BLaER1 (cell line): ENCODE results near the gene ASGR1.
A peak's percentile ranks its signal among the peaks of the same experiment; 100 is the strongest.
"Not testable (repeated sequence)": the region's sequence is repeated elsewhere in the genome, so short reads cannot be mapped to it uniquely, and the experiment has no call there.

Source experiments
- H3K27ac ChIP-seq: shearing (Covaris generic); formaldehyde crosslinking; 2 replicates; pipeline ENCODE4 v1.8.1; 2022
- H3K27me3 ChIP-seq: shearing (Covaris generic); formaldehyde crosslinking; 2 replicates; pipeline ENCODE4 v1.8.1; 2022
- H3K36me3 ChIP-seq: shearing (Covaris generic); formaldehyde crosslinking; 2 replicates; pipeline ENCODE4 v1.8.1; 2022
- H3K4me1 ChIP-seq: shearing (Covaris generic); formaldehyde crosslinking; 2 replicates; pipeline ENCODE4 v1.8.1; 2022
- H3K4me2 ChIP-seq: shearing (Covaris generic); formaldehyde crosslinking; 2 replicates; pipeline ENCODE4 v1.8.1; 2022
- H3K4me3 ChIP-seq: shearing (Covaris generic); formaldehyde crosslinking; 2 replicates; pipeline ENCODE4 v1.8.1; 2022
- H3K9ac ChIP-seq: shearing (Covaris generic); formaldehyde crosslinking; 2 replicates; pipeline ENCODE4 v1.8.1; 2022
- H3K9me3 ChIP-seq: shearing (Covaris generic); formaldehyde crosslinking; 2 replicates; pipeline ENCODE4 v1.8.1; 2022
- H4K20me1 ChIP-seq: shearing (Covaris generic); formaldehyde crosslinking; 2 replicates; pipeline ENCODE4 v1.8.1; 2022
- Cebpa-rat ChIP-seq: shearing (Covaris generic); IDR thresholded peaks from 2 replicates; pipeline ENCODE4 v1.8.1; 2022

The ASGR1 gene

DNA sequence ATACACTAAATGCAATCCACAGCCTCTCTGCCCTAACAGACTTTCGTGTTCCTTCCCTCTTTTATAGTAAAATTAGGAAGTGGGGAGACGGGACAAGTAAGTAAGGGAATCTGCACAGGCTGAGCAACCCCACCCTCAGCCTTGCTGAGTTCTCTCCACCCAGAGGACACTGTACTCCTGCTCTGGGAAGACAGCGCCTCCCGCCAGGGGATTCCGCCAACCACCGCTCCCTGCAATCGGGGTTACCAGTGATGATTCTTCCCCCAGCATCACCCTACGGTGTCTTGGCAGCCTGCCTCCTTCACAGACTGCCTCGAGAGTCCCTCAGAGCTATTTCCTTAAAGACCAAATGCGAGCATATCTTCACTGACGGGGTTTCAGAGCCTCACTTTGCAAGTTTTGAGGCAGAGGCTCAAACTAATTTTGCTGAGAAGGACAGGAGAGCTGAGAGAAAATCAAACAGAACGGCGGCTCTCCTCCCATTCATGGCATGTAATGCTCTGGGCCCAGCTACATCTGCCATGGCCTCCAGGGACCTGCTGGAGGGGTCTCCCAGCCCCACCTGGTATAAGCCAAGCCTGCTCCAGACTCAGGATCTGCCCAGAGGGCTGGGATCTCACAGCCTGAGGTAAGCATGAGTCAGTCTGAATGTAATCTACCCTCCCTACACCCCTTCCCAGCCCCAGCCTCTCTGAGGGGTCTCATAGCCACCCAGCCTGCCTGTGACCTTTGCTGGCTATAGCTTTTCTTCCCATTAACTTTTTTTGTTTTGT lies 41.8 kb downstream of the ASGR1 start:
- no peaks in the 10 kb centered on the region for H4K20me1 ChIP-seq
- peaks cover 29% of the 10 kb centered on the region for H3K4me1 ChIP-seq
- no peaks in the 10 kb centered on the region for H3K36me3 ChIP-seq
- H3K4me2 ChIP-seq, result no peak overlapping the region
- TF ChIP-seq Cebpa-rat, result no peak
- H3K4me3 ChIP-seq, result no peak overlapping the region
- no peaks in the 10 kb centered on the region for H3K9me3 ChIP-seq
- H3K27ac ChIP-seq, result no peak overlapping the region
- no peaks in the 10 kb centered on the region for H3K27me3 ChIP-seq
- peak overlapping the region; percentile 7; the same call in 1 of the 2 replicates for H3K9ac ChIP-seq

DNA sequence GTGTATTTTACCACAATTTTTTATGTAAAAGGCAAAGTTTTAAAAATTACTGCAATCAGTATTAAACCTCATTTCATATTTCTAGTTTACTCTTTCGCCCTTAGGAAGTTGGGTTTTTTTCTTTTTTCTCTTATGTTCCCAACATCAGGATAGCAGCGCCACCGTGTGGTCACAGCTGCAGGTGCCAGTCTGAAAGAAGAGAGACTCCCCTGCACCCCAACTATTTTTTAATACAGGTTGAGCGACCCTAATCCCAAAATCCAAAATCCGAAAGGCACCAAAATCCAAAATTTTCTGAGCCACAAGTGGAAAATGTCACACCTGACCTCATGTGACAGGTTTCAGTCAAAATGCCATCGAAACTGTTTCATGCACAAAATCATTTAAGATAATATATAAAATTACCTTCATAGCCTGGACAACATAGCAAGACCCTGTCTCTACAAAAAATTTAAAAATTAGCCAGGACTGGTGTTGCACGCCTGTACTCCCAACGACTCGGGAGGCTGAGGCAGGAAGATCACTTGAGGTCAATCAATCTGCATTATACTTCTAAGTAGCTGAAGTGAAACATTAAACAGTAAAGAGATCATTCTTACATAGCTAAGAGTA lies 42.8 kb downstream of the ASGR1 start:
- H4K20me1 ChIP-seq, result no peaks in the 10 kb centered on the region
- no peaks in the 10 kb centered on the region for H3K36me3 ChIP-seq
- H3K4me3 ChIP-seq, result no peak overlapping the region
- H3K27ac ChIP-seq, result no peak overlapping the region
- peaks cover 38% of the 10 kb centered on the region for H3K4me1 ChIP-seq
- H3K9ac ChIP-seq, result no peak overlapping the region
- no peak for TF ChIP-seq Cebpa-rat
- H3K4me2 ChIP-seq, result peak overlapping the region; percentile 45
- H3K9me3 ChIP-seq, result no peaks in the 10 kb centered on the region
- no peaks in the 10 kb centered on the region for H3K27me3 ChIP-seq

DNA sequence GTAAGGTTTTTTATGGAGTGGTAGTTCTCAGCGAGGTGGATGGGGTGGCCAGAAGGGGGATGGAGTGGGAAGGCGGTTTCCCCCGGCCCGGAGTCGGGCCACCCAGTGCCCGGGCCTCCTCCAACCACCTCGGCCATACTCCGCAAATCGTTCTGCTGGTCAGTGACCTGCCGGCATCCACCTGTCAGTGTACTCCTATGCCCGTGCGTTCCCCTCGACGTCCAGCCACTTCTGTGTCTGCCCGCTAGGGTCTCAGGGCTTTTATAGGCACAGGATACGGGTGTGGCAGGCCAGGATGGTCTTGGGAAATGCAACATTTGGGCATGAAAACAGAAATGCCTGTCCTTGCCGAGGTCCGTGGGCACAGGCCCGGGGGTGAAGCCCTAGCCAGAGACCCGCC lies 45.3 kb downstream of the ASGR1 start:
- H3K27me3 ChIP-seq, result no peaks in the 10 kb centered on the region
- TF ChIP-seq Cebpa-rat, result no peak
- no peaks in the 10 kb centered on the region for H3K9me3 ChIP-seq
- peaks cover 54% of the 10 kb centered on the region for H3K4me1 ChIP-seq
- no peaks in the 10 kb centered on the region for H3K36me3 ChIP-seq
- H3K9ac ChIP-seq, result no peak overlapping the region
- peak overlapping the region; percentile 61 for H3K4me2 ChIP-seq
- H4K20me1 ChIP-seq, result no peaks in the 10 kb centered on the region
- no peak overlapping the region for H3K4me3 ChIP-seq
- H3K27ac ChIP-seq, result no peak overlapping the region

DNA sequence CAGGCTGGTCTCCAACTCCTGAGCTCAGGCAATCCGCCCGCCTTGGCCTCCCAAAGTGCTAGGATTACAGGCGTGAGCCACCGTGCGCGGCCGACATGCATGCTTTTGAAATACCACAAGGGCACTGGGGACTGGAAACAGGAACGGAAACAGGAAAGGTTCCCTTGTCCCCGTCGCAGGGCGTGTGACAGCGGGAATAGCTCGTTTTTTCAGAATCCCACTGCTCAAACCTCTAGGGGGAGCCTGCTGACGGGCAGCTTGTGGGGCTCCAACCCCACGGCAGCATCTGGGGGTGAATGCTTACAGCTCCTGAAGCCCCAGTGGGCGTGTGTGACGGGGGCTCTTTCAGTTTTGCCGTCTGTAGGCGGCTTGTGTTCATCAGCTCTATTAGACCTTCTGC lies 45.7 kb downstream of the ASGR1 start:
- Histone ChIP-seq H3K27ac (no peak overlapping the region), H3K4me3 (no peak overlapping the region)

DNA sequence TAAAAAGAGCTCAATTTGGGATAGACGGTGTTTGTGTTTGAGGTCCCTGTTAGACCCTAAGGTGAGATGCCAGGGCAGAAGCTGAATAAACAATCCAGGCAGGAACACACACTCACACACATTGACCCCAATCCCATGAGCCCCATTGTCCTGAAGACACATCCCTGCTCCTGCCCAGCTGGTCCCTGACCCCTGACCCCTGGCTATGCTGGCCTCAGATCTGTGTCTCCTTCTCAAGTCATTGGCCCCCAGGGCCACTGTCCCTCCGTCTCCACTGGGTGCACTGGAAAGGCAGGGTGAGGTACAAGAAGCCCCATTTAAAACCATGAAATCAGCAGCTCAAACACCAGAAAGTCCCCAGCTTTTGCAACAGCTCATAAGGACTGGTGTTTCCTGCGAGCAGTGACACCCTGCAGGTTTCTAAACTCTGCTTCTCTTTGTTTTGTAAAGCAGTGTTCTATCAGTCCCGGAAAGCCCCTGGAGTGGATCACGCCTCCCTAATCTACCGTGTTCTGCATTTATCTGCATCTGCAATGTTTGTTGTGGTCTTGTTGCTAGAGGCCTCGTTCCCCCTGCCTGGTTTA lies 46.6 kb downstream of the ASGR1 start:
- Histone ChIP-seq H3K27ac (no peak overlapping the region), H3K4me3 (no peak overlapping the region), H3K9me3 (no peaks in the 10 kb centered on the region), H3K27me3 (no peaks in the 10 kb centered on the region), H3K4me2 (peak overlapping the region; percentile 61), H3K9ac (no peak overlapping the region), H3K4me1 (peaks cover 54% of the 10 kb centered on the region), H4K20me1 (no peaks in the 10 kb centered on the region), H3K36me3 (no peaks in the 10 kb centered on the region)
- TF ChIP-seq Cebpa-rat, result no peak

More for the DNA sequence above, 45.7 kb downstream of the ASGR1 start:
- Histone ChIP-seq H3K9ac (no peak overlapping the region), H3K4me2 (peak overlapping the region; percentile 61), H4K20me1 (no peaks in the 10 kb centered on the region), H3K36me3 (no peaks in the 10 kb centered on the region), H3K9me3 (no peaks in the 10 kb centered on the region), H3K4me1 (peaks cover 54% of the 10 kb centered on the region), H3K27me3 (no peaks in the 10 kb centered on the region)
- no peak for TF ChIP-seq Cebpa-rat

DNA sequence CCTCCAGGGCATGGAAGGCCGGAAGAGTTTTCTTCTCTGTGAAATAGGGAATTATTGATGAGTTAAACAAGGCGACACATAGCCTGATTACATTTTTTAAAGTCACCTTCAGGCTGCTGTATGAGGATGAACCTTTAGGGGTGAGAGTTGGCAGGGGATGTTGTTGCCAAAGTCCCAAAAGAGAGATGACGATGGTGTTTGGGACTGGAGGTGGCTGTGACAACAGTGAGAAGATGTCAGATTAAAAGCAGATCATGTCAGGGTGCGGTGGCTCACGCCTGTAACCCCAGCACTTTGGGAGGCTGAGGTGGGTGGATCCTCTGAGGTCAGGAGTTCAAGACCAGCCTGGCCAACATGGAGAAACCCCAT lies 47.8 kb downstream of the ASGR1 start:
- Histone ChIP-seq H3K27me3 (no peaks in the 10 kb centered on the region), H3K9me3 (no peaks in the 10 kb centered on the region), H4K20me1 (no peaks in the 10 kb centered on the region), H3K4me2 (peak overlapping the region; percentile 61), H3K4me3 (no peak overlapping the region), H3K36me3 (no peaks in the 10 kb centered on the region), H3K4me1 (peaks cover 54% of the 10 kb centered on the region), H3K9ac (no peak overlapping the region), H3K27ac (peak overlapping the region; percentile 36)
- TF ChIP-seq Cebpa-rat, result no peak

DNA sequence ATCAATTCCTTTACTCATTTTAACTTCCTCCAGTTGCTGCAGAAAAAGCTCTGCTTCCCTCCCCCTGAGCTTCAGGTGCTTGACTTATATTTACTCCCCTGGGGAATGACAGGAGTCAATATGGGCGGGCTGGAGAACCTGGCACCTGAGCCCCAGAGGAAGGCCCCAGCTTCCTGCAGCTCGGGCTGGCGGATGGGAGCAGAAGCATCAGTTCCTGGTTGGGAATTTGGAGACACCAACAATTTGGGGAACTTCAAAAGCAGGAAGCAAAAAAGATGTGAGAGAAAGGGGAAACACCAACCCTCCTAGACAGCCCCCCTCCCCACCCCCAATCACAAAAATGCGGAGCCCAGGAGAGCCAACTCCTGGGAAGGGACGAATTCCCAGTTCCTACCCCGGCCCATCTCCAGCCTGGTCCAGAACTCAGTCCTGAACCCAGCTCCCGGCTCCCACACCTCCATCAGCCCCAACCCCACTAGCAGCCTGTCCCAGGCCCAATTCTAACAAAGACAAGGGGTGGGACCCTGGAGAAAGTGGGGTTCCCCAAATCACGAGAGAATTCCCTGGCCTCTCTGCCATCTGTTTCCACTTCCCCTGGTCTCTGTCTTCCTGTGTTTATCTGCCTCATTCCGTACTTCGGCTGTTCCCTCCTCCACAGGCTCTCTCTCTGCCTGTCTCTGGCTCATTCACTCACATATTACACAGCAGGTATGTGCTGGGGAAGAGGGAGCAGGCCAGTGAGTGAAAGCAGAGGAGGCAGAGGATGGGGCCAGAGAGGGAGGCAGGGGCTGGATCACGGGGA lies 48.3 kb downstream of the ASGR1 start:
- no peak for TF ChIP-seq Cebpa-rat
- Histone ChIP-seq H3K36me3 (no peaks in the 10 kb centered on the region), H3K9ac (no peak overlapping the region; the same call in 1 of the 2 replicates), H3K4me3 (no peak overlapping the region), H3K27me3 (no peaks in the 10 kb centered on the region), H3K9me3 (no peaks in the 10 kb centered on the region), H3K4me1 (peaks cover 49% of the 10 kb centered on the region), H3K27ac (peak overlapping the region; percentile 36), H4K20me1 (no peaks in the 10 kb centered on the region), H3K4me2 (peak overlapping the region; percentile 61)

DNA sequence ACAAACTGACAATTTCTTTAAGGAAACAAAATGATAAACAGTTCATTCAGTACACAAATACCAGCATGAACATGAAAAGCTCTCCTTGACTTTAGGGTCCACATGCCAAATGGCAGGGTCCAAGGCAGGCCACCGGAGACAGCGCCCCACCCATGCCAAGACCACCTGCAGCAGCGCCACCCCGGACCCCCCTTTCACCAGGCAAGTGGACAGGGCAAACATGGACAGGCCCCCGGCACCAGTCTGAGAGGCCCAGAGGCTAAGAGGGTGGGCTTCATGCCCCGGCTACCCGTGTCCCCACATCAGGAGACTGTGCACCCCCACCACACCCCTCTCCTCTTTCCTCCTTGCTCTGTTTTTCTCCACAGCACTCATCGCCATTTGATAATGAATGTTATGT lies 49.9 kb downstream of the ASGR1 start:
- Histone ChIP-seq H3K27me3 (no peaks in the 10 kb centered on the region), H3K27ac (no peak overlapping the region), H3K9ac (no peak overlapping the region), H3K36me3 (no peaks in the 10 kb centered on the region), H3K4me2 (no peak overlapping the region), H3K9me3 (no peaks in the 10 kb centered on the region), H3K4me1 (peaks cover 42% of the 10 kb centered on the region), H3K4me3 (no peak overlapping the region), H4K20me1 (no peaks in the 10 kb centered on the region)
- no peak for TF ChIP-seq Cebpa-rat

DNA sequence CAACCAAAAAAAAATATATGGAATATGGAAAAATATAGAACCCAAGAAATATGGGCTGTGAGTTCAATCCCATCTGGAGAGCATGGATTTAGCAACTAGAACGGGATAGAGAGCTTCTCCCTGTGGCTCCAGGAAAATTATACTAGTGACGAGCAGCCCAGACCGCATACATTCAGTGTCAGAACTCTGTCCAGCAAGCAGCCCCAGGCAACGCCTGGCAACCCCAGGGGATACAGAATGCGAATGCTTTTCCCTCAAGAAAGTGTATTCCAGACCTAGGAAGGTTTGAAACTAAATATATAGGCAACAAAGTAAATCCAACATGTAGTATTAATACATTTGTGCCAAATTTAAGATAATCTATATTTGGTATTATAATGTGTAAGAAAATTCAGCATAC lies 51.0 kb downstream of the ASGR1 start:
- H3K36me3 ChIP-seq, result no peaks in the 10 kb centered on the region
- no peaks in the 10 kb centered on the region for H3K27me3 ChIP-seq
- no peaks in the 10 kb centered on the region for H4K20me1 ChIP-seq
- no peak overlapping the region for H3K4me2 ChIP-seq
- no peak overlapping the region for H3K4me3 ChIP-seq
- H3K9ac ChIP-seq, result no peak overlapping the region
- H3K4me1 ChIP-seq, result peaks cover 33% of the 10 kb centered on the region
- no peak for TF ChIP-seq Cebpa-rat
- H3K9me3 ChIP-seq, result no peaks in the 10 kb centered on the region
- no peak overlapping the region for H3K27ac ChIP-seq

DNA sequence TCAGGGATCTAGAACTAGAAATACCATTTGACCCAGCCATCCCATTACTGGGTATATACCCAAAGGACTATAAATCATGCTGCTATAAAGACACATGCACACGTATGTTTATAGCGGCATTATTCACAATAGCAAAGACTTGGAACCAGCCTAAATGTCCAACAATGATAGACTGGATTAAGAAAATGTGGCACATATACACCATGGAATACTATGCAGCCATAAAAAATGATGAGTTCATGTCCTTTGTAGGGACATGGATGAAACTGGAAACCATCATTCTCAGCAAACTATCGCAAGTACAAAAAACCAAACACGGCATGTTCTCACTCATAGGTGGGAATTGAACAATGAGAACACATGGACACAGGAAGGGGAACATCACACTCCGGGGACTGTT lies 51.7 kb downstream of the ASGR1 start:
- not testable (repeated sequence) for H3K9ac ChIP-seq, H3K27ac ChIP-seq, H3K9me3 ChIP-seq, H4K20me1 ChIP-seq, H3K36me3 ChIP-seq, H3K27me3 ChIP-seq, H3K4me3 ChIP-seq, H3K4me2 ChIP-seq
- peaks cover 29% of the 10 kb centered on the region for H3K4me1 ChIP-seq

DNA sequence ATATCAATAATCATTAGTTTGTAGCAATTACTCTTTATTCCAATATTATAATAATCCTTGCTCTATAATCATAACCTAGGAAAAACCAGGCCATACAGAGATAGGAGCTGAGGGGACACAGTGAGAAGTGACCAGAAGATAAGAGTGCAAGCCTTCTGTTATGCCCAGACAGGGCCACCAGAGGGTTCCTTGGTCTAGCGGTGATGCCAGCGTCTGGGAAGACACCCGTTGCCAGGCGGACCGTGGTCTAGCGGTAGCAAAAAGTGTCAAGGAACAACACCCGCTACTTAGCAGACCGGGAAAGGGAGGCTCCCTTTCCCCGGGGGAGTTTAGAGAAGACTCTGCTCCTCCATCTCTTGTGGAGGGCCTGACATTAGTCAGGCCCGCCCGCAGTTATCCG lies 52.8 kb downstream of the ASGR1 start:
- H3K9me3 ChIP-seq, H3K4me2 ChIP-seq, H4K20me1 ChIP-seq, H3K27me3 ChIP-seq, H3K4me3 ChIP-seq, H3K9ac ChIP-seq, H3K27ac ChIP-seq, H3K36me3 ChIP-seq: not testable (repeated sequence)
- H3K4me1 ChIP-seq, result peaks cover 29% of the 10 kb centered on the region
